Stimulated activated CD8-positive, alpha-beta memory T cell treated with anti-CD3 and anti-CD28 coated beads, Interleukin-12 subunit alpha, Interleukin-12 subunit beta, amount 100 ng/mL, for 24 hours (primary cell): ENCODE measurements around the gene SPAG16.
"Not testable (repeated sequence)": the region's sequence is repeated elsewhere in the genome, so short reads cannot be mapped to it uniquely, and the experiment has no call there.

Experiments
- DNase-seq: peaks from one replicate; pipeline ENCODE4 v3.0.0-alpha.2; 2020; ENCODE audit errors: extremely low read depth

The SPAG16 gene

DNA sequence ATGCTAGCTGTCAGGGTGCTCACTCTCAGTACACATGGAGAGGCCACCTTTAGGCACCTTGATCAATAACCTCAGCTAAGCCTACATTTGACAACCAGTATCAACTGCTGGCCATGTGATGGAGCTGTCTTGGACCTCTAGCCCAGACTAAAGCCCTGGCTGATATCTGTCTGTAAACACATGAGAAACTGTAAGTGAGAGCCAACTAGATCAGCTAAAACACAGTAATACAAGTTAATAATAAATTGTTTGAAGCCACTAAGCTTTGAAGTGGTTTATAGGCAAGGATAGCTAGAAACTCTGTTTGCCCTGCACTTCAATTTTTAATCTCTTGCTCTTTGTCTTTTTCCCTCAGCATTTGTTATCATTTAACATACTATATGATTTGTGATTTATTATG, 407.1 kb downstream of the SPAG16 start:
- DNase-seq = no peak

DNA sequence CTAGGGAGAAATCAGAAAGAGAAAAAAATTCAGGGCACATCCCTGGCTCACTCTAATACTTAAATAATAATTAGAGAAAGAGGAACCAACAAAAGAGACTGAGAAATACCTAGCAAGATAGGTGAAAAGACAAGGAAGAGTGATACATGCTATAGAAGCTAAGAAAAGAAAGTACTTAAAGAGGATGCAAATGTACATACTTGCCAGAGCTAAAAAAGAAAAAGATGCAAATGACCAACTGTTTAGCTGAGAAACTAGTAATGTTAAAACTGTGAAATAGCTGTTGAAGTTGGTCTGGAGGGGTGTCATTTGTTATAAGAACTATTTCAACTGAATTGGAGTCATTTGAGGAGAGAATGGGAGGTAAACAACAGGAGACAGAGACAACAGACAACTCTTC, 412.2 kb downstream of the SPAG16 start:
- no peak for DNase-seq

DNA sequence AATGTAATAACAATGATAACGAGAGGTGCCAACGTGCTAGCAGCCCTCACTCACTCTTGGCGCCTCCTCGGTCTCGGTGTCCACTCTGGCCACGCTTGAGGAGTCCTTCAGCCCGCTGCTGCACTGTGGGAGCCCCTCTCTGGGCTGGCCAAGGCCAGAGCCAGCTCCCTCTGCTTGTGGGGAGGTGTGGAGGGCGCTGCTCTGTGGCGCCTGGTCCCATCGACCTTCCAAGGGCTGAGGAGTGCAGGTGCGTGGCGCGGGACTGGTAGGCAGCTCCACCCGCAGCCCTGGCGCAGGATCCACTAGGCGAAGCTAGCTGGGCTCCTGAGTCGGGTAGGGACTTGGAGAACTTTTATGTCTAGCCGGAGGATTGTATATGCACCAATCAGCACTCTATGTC, 417.1 kb downstream of the SPAG16 start:
- DNase-seq = not testable (repeated sequence)

DNA sequence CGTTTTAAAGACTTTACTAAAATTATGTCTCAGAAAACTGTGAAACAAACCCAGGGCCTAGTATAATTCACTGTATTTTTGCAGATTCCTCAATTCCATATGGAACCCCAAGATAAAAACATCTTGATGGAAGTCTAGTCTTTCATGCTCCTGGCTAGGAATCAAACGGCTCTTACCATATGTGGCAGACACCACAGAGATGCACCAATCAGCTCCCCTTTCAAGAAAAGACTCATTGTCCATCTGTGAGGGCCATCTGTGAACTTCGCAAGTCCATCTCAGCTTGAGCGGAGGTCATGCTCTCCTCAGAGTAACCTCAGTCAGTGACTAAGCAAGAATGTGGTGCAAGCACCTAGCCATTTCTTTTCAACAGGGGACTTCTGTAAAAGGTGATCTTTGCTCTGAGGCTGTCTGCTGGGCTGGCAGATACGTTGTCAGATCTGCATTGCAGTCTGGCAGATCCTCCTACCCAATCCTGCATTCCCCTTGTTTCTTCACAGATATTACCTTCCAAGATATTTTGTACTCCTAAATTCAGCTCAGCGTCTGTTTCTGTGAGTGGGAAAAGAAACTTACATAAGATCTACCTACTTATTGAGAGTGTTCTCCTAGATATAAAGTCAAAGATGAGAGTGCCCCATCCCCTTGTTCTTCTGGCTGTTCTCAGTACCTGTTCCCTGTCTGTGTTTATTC, 419.3 kb downstream of the SPAG16 start:
- no peak for DNase-seq

DNA sequence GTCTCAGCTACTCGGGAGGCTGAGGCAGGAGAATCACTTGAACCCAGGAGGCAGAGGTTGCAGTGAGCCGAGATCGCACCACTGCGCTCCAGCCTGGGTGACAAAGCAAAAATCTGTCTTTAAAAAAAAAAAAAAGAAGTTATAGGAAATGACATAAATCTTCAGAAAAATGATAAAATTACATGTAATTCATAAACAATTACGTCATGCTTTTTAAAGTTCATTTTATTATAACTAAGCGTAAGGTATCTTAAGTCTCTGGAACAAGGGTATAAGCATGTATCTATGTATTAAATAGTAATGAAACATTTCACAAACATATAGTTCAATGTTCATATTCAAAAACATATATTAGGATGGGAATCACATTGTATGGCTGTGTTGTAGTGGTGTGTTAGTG, 425.9 kb downstream of the SPAG16 start:
- no peak for DNase-seq

DNA sequence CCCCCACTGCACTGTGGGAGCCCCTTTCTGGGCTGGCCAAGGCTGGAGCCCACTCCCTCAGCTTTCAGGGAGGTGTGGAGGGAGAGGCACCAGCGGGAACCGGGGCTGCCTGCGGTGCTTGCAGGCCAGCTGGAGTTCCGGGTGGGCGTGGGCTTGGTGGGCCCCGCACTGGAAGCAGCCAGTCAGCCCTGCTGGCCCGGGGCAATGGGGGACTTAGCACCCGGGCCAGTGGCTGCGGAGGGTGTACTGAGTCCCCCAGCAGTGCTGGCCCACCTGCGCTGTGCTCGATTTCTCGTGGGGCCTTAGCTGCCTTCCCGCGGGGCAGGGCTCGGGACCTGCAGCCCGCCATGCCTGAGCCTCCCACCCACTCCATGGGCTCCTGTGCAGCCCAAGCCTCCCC, 434.1 kb downstream of the SPAG16 start:
- DNase-seq = not testable (repeated sequence)

DNA sequence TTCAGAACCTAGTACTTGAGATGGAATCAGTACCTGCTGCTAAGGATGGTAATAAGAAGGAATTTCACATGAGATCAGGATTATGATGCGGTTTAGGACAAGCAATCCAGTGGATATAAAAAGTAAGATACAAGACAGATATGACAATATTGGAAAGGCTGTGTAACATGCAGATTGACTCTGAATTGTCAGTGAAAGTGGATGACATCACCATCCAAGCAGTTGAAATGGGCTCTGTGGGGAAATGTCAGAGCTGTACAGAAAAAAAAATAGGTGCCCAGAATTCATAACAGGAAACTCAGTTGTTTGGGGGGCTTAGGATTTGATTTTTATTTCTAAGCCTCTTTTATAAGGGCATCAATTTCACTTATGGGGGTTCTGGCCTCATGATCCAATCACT, 438.3 kb downstream of the SPAG16 start:
- no peak for DNase-seq

DNA sequence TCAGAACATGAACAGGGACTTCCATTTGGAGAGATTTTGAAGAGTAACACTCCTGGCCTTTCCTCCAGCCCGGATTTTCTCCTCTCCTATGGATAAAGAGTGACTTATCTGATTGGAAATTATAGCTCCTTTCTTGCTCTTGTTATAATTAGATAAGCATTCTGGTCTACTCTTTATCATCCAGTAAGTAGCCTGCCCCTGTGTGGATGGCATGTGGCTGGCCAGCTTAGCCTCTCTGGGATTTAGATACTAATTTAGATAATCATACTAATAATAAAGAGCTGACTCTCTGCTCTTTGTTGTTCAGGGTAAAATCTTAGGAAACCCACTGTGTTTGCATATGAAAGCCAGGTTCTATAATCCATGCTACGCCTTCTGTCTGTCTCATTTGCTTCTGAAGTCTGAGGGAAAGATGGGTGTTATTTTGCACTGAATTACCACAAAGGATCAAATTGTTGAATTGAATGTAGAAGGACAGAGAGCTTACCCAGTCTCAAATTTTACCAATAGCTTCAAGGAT, 438.8 kb downstream of the SPAG16 start:
- no peak for DNase-seq

DNA sequence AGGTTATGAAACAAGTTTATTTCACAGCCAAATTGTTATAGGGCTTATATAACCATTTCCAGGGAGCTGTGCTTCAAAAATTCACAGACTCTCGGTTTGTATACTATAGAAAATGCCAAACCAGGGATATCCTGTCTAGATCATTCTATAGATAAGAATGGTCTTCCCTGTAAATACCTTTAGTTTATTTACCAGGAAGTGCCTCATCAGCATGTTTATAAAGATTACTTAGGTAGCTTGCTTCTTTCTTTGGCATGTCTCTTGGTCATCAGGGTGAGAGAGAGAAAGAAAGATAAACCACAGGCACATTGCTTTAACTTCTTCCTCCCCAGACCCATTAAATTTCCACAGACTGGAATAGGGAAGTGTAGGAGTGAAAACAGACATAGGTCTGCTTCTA, 439.4 kb downstream of the SPAG16 start:
- DNase-seq = no peak

DNA sequence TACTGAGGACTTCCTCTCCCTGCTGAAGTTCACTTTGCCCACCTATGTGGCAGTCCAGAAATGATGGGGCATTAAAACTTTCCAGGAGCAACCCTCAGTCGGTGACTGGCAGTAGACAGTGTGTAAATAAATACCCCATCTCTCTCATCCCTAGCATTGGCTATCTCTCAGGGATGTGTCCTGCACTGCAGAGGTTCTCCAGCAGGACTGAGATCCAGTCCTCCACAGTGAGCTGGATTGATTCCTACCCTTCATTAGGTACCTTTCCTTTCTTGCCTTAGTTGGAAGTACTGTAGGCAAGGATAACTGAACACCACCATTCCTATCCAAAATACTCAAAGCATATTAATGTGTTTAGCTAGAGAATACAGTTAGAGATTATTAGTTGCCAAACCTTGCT, 441.8 kb downstream of the SPAG16 start:
- no peak for DNase-seq

DNA sequence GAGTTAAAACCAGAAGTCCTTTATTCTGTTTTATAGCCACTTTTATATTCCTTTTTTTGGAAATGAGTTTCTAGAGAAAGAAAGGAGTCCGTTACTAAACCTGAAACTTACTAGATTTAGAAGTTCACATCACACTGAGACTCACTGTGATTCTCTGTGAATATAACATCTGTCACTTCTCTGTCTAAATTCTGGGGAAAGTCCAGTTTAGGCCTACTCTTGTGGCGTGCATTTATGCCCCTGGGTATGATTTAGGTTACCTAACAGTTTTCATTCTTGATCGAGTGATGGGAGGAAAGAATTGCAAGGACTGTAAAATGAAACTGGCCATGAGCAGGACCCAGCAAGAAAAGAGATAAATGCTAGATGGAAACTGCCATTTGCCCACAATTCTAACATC, 449.6 kb downstream of the SPAG16 start:
- DNase-seq = no peak

DNA sequence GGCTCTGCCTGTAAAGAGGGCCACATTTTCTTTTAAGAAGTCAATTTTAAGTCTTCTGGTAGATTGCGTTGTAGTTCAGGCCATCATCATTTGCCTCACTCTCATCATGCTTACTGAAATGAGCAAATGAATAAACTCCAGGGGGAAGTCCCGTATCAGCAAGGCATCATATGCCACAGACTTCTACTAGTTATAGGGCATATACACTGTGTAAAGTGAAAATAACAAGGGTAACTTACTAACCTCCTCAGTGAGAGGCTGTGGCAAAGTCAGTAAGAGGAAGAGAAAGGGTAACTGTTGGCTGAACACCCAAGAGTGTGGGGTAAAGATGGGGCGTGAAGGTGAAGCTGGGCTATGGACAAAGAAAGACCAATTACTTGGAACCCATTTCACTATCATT, 456.2 kb downstream of the SPAG16 start:
- no peak for DNase-seq

DNA sequence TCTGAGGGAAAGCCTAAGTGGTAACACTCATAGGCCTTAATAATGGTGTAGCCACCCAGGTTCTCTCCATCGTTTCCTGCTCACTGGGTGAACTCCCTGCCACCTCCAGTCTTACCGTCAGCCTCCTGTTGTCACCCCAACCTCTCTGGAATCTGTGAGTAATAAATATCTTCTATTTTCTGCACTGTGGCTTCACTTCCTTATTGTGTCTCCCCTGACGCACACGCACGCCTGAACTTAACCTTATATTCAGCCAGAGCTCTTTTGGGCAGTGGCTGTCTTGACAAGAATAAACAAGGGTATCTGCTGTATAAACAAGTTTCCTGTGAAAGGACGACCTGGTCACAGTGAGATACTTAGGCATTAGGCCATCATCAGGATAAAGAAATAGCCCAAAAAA, 467.2 kb downstream of the SPAG16 start:
- DNase-seq = no peak

DNA sequence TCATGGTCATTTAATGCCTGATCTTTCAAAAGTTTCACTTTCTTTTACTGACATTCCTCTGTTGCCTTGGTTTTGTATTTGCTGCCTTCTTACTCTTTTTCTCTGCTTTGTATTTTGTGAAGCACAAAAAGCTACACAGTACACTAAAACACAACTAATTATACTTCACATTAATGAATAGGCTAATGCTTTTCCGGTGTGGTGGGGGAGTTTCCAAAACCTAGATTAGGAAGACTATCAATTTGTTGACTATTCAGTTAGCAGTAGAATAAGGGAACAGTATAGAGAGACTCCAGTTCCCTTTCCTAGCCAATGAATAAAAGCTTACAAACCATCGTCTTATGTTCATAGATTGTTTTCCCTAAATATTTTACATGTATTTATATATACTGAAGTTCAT, 468.3 kb downstream of the SPAG16 start:
- no peak for DNase-seq

DNA sequence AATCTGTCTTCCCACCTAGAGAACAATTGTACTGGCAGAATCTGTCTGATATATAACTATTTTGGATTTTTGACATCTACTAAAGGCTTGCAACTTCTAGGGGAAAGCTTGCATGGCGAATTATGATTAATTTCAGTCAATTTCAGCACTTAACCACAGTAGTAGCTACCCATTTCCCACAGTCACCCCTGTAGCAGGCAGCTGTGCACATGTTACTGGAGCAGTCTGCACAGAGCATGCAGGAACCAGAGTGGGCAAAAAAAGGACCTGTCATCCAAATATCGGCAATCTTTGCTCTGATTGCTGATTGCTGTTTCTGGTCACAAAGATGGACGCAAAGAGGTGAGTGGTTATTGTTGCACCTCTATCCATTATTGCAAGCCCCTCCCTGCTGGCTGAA, 473.3 kb downstream of the SPAG16 start:
- DNase-seq = no peak

DNA sequence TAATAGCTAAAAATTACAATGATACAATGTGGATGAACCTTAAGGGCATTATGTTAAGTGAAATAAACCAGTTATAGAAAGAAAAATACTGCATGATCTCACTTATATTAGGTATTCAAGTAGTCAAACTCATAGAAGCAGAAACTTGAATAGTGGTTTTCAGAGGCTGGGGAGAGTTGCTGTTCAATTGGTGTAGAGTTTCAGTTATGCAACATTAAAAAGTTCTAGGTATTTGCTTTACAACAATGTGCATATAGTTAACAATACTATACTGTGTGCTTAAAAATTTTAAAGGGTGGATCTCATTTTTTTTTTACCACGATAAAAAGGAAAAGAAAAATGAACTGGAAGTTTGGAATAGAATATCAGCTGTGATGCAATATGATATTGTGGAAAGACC, 479.1 kb downstream of the SPAG16 start:
- DNase-seq = no peak

DNA sequence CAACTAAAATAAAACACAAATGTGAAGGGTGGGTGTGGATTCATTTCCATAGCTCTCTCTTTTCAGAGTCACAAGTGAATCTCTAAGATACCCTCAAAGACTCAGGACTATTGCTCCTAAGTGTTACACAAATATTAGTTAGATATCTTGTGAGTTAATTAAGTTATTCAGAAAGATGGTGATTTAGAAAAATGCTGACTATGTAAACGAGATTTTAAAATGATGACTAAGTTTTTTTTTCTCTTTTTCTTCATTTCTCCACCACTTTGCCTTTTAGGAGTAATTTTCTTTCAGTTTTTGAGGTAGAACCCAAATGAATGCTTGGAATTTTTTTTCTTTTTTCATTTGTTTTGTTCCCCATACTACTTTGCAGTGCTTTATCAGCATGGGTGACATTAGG, 479.7 kb downstream of the SPAG16 start:
- DNase-seq = no peak

DNA sequence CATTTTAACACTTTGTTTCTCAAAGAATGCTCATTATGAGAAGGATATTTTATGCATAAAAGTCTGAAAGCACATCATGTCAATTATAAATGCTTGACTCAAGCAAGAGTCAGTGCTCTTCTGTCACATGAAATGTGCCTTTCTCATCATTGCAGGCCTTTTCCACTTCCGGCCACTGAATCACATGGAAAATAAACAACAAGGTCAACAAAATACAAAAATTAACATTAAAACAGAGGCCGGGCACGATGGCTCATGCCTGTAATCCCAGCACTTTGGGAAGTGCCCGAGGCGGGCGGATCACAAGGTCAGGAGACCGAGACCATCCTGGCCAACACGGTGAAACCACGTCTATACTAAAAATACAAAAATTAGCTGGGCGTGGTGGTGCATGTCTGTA, 480.6 kb downstream of the SPAG16 start:
- no peak for DNase-seq

DNA sequence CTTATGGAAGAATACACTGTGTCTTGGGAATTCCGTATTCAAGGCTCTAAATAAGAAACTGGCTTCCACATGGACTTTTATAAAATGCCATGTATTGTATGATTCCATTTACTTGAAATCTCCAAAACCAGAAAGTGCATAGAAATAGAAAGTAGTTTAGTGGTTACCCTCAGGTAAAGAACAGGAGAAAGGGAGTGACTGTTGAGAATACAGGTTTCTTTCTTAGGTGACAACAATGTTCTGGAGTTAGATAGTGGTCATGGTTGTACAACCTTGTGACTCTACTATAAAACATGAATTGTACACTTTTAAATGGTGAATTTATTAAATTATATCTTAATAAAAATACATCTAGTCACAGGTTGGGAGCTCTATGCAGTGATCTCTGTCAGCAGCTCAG, 481.8 kb downstream of the SPAG16 start:
- no peak for DNase-seq

DNA sequence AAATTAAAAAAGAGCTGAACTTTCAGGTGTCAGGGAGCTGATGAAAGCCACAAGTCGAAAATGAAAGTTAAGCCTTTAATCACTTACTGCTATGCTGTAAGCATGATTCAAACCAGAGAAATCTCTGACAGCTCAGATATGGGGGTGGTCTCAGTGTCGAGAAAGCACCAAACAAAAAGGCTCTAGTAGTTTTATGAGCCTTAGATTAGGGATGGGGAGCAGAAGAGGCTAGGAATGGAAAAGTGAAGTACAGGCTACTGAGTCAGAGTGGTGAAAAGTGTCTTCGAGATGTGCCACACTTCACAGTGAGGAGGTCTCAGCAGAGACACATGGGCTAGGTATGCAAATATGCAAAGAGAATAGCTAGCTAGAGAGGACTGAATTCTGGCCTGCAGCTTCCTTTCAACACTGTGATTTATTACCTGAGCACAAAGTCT, 482.2 kb downstream of the SPAG16 start:
- no peak for DNase-seq

DNA sequence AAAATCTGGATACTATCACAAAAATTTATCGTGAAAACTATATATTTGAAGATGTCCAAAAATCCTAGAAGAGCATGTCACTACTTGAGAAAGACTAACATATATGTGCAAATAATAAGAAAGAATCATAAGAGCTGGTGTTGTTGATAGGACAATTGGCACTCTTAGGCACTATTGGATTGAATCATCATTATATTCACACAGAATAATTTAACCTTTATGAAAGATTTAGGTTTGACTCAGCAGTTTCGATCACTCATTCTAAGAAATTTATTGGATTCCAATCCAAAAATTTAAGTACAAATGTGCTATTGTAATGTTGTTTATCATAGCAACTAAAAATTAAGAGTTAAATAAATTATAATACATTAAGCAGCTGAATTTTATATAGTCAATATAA, 503.6 kb downstream of the SPAG16 start:
- DNase-seq = no peak

DNA sequence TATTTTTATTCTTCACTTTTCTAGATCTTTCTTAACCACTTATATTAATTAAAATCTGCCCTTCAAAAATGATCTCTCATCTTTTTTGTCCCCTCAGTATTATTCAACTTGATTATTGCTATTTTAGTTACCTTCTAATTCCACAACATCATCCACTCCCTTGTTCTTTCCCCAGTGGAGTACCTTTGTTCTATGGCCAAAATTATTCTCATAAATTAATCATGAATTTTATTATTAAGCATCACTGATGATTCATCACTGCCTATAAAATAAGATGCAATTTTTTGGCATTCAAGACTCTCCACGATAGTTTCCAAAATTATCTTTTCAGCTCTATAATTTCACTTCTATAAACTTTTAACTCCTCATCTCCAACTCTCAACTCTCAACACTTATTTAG, 505.7 kb downstream of the SPAG16 start:
- DNase-seq = no peak

DNA sequence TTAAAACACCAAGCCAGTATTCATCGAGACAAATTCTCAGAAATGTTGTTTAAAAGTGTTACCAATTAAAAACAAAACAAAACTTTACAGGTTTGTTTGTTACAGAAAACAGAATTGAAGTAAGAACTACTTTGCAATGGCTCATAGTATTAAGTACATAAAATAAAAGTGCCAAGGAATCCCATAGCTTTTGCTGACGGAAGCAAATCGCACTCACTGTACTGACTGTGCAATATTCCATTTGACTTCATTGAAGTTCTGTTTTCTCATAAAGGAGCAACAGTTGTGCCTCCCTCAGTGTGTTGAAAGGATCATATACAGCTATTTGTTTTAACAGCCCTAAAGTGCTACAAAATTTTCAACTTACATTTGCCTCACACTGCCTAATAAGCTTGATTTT, 507.8 kb downstream of the SPAG16 start:
- DNase-seq = no peak

DNA sequence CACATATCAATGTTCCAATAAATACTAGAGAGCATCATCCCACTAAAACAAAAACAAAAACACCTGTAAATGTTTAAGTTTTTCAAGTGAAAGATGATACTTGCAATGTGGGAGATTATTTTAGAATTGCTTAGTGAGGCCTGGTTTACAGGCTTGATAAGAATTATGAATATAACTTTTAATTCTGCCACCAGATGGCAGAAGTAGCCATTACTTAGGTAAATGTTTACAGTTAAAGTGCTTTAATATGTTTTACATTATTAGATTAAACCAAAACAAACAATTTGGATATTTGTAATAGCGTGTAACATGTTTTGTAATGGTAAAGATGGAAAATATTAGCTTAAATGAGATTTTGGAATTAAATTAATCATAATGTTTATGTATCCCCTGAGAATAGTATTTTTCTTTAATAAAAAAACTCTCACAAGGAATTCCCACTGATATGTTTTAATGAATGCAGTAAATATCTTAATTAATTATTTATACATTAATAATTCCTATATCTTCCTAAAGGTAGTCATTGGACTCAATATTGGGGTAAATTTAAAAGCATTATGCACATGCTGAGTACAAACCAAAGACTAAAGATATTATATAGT, 522.0 kb downstream of the SPAG16 start:
- no peak for DNase-seq
